Motor neuron (in vitro differentiated cells): ENCODE results near the gene RAB11A. TPM values are rescaled to one million over a fixed set of nuclear protein-coding genes. Genes with fewer than 3 reads are reported as not detected.

Experiments used
- ATAC-seq, 8 experiments: fragments of 200-7000 bp; cut with Tn5 transposase; replicated peaks in 6 of 8; 2 replicates each; pipeline ENCODE4 v1.8.0; 2021; ENCODE audit warnings: mild to moderate bottlenecking in 8 of 8, moderate library complexity in 8 of 8
- H3K27ac ChIP-seq, 2 donors: fragments of 250-450 bp; sonication (Bioruptor Pico); 2 replicates each; pipeline ENCODE4 v1.9.0; 2021; ENCODE audit warnings: antibody characterized with exemption in 2 of 2, mild to moderate bottlenecking in 2 of 2, moderate library complexity in 1 of 2
- H3K4me1 ChIP-seq, 2 donors: fragments of 250-450 bp; sonication (Bioruptor Pico); replicated peaks in 1 of 2; 2 replicates each; pipeline ENCODE4 v1.6.1; 2021; ENCODE audit warnings: antibody characterized with exemption in 2 of 2, mild to moderate bottlenecking in 2 of 2, moderate library complexity in 1 of 2
- H3K4me3 ChIP-seq, 5 donors: fragments of 250-450 bp; sonication (Bioruptor Pico); 2 replicates each; pipeline ENCODE4 v1.9.0; 2021; ENCODE audit warnings: antibody characterized with exemption in 5 of 5, mild to moderate bottlenecking in 5 of 5, moderate library complexity in 4 of 5
- WGBS, 10 experiments: fragments of 450-650 bp; shearing (Covaris generic); methylation state at CpG; one replicate each; pipeline ENCODE4 v1.0.0; 2022; 5-methylcytosine and 5-hydroxymethylcytosine counted together
- in situ Hi-C, 9 experiments: fragments of 400-800 bp; cut with MboI; loops; one replicate each; pipeline ENCODE4 v1.15.0; 2021; ENCODE audit warnings: low sequenced_read_pairs in 9 of 9, low pct_unique_long_range_greater_than_20kb in 2 of 9; ENCODE audit not compliant: unreplicated experiment in 9 of 9
- total RNA-seq, 8 experiments: library from RNA; unstranded; fragments of 300-600 nt; gene quantifications; 2 replicates each; pipeline versions ENCODE4 v1.2.3 to v1.2.4, GENCODE V29; 2022

RAB11A gene
- total RNA-seq, 8 experiments from 2014 or later: 111 to 174 (median 164) TPM

- no peak for ATAC-seq
- 83% methylated on average over 1 of the region's 3 CpGs; no CpG with 5 or more reads in 9 of the 10 experiments for WGBS, 10 experiments
These were observed 54.7 kb downstream of the RAB11A start for GRCh38 chr15:65924004-65924403.

GRCh38 chr15:65925338-65925737 is 56.0 kb downstream of the RAB11A start:
- WGBS, 10 experiments: 20 to 86% methylated on average over 1 of the region's 1 CpG; no CpG with 5 or more reads in 8 of the 10 experiments
- Histone ChIP-seq H3K4me1 (peaks cover 3 to 17% of the 10 kb centered on the region in 2 donors), H3K4me3 (no peak overlapping the region), H3K27ac (no peak overlapping the region)
- in situ Hi-C loops: no loop called here
- ATAC-seq: no peak

More at GRCh38 chr15:65924004-65924403, 54.7 kb downstream of the RAB11A start:
- H3K4me3 ChIP-seq: no peak overlapping the region
- in situ Hi-C loops: loop anchor here in 2 of 9 experiments (25.0 kb wide), 1 partner anchor 363 kb away; the partner anchor contains the start of gene DIS3L (in 2 of the 2)
- H3K4me1 ChIP-seq: peaks cover 5 to 22% of the 10 kb centered on the region in 2 donors
- no peak overlapping the region for H3K27ac ChIP-seq

GRCh38 chr15:65926459-65926858 is 57.2 kb downstream of the RAB11A start:
- Histone ChIP-seq H3K27ac (no peak overlapping the region), H3K4me3 (no peak overlapping the region), H3K4me1 (peaks cover 0 to 11% of the 10 kb centered on the region in 2 donors)
- in situ Hi-C loops: no loop called here
- ATAC-seq: no peak
- WGBS, 10 experiments: 83% methylated on average over 1 of the region's 1 CpG; no CpG with 5 or more reads in 9 of the 10 experiments

- ATAC-seq: no peak
- Histone ChIP-seq H3K4me3 (no peak overlapping the region), H3K27ac (no peak overlapping the region), H3K4me1 (peaks cover 0 to 7% of the 10 kb centered on the region in 2 donors)
- WGBS, 10 experiments: 78 to 89% (median 83%) methylated on average over 1 of the region's 1 CpG; no CpG with 5 or more reads in 5 of the 10 experiments
- in situ Hi-C loops: no loop called here
These were observed 57.6 kb downstream of the RAB11A start for GRCh38 chr15:65926899-65927298.

GRCh38 chr15:65927545-65927944 is 58.3 kb downstream of the RAB11A start:
- Histone ChIP-seq H3K27ac (no peak overlapping the region), H3K4me3 (no peak overlapping the region), H3K4me1 (peaks cover 0 to 3% of the 10 kb centered on the region in 2 donors)
- no peak for ATAC-seq
- 0 to 75% (median 20%) methylated on average over 1 to 2 of the region's 2 CpGs; no CpG with 5 or more reads in 5 of the 10 experiments for WGBS, 10 experiments
- in situ Hi-C loops: no loop called here

- Histone ChIP-seq H3K27ac (no peak overlapping the region), H3K4me1 (peaks cover 0 to 7% of the 10 kb centered on the region in 2 donors), H3K4me3 (no peak overlapping the region)
- WGBS, 10 experiments: 67 to 94% (median 73%) methylated on average over 1 to 5 of the region's 7 CpGs; no CpG with 5 or more reads in 6 of the 10 experiments
- no peak for ATAC-seq
- in situ Hi-C loops: no loop called here
These were observed 60.3 kb downstream of the RAB11A start for GRCh38 chr15:65929573-65929972.

- in situ Hi-C loops: no loop called here
- Histone ChIP-seq H3K27ac (no peak overlapping the region), H3K4me3 (no peak overlapping the region), H3K4me1 (peaks cover 0 to 7% of the 10 kb centered on the region in 2 donors)
- ATAC-seq: no peak
- WGBS, 10 experiments: 57 to 100% (median 100%) methylated on average over 1 of the region's 6 CpGs; no CpG with 5 or more reads in 7 of the 10 experiments
These were observed 60.8 kb downstream of the RAB11A start for GRCh38 chr15:65930134-65930533.

GRCh38 chr15:65931221-65931620 is 61.9 kb downstream of the RAB11A start:
- Histone ChIP-seq H3K4me3 (no peak overlapping the region), H3K4me1 (peaks cover 0 to 7% of the 10 kb centered on the region in 2 donors), H3K27ac (no peak overlapping the region)
- in situ Hi-C loops: no loop called here
- no peak for ATAC-seq
- 30 to 100% (median 73%) methylated on average over 1 to 4 of the region's 4 CpGs; no CpG with 5 or more reads in 4 of the 10 experiments for WGBS, 10 experiments

- no peak overlapping the region for H3K27ac ChIP-seq
- WGBS, 10 experiments: 33 to 100% (median 67%) methylated on average over 1 to 2 of the region's 2 CpGs; no CpG with 5 or more reads in 7 of the 10 experiments
- in situ Hi-C loops: no loop called here
- H3K4me1 ChIP-seq: peaks cover 0 to 7% of the 10 kb centered on the region in 2 donors
- ATAC-seq: no peak
- H3K4me3 ChIP-seq: no peak overlapping the region
These were observed 66.1 kb downstream of the RAB11A start for GRCh38 chr15:65935391-65935790.

GRCh38 chr15:65936282-65936681 is 67.0 kb downstream of the RAB11A start:
- peak in 1 of 8 experiments; percentile 41 for ATAC-seq
- no CpG with 5 or more reads among the region's 1 CpG for WGBS, 10 experiments
- in situ Hi-C loops: no loop called here
- no peak overlapping the region for H3K4me3 ChIP-seq
- peaks cover 0 to 3% of the 10 kb centered on the region in 2 donors for H3K4me1 ChIP-seq
- no peak overlapping the region for H3K27ac ChIP-seq

- Histone ChIP-seq H3K4me3 (no peak overlapping the region), H3K27ac (no peak overlapping the region), H3K4me1 (peaks cover under 1 to 3% of the 10 kb centered on the region in 2 donors)
- ATAC-seq: peak in 3 of 8 experiments; percentile 38 to 52 (median 44)
- in situ Hi-C loops: no loop called here
- 79 to 100% (median 100%) methylated on average over 1 to 2 of the region's 3 CpGs; no CpG with 5 or more reads in 3 of the 10 experiments for WGBS, 10 experiments
These were observed 67.8 kb downstream of the RAB11A start for GRCh38 chr15:65937054-65937453.

- 80% methylated on average over 1 of the region's 1 CpG; no CpG with 5 or more reads in 9 of the 10 experiments for WGBS, 10 experiments
- in situ Hi-C loops: no loop called here
These were observed 68.2 kb downstream of the RAB11A start for GRCh38 chr15:65937476-65937875.

GRCh38 chr15:65938604-65939003 is 69.3 kb downstream of the RAB11A start:
- Histone ChIP-seq H3K4me1 (peaks cover 3 to 8% of the 10 kb centered on the region in 2 donors), H3K4me3 (no peak overlapping the region), H3K27ac (no peak overlapping the region)
- WGBS, 10 experiments: 20 to 88% (median 78%) methylated on average over 1 to 4 of the region's 4 CpGs; no CpG with 5 or more reads in 3 of the 10 experiments
- in situ Hi-C loops: no loop called here
- ATAC-seq: no peak

More at GRCh38 chr15:65937476-65937875, 68.2 kb downstream of the RAB11A start:
- peak in 4 of 8 experiments; percentile 6 to 65 (median 56) for ATAC-seq
- Histone ChIP-seq H3K4me3 (no peak overlapping the region), H3K4me1 (peaks cover 5 to 6% of the 10 kb centered on the region in 2 donors), H3K27ac (no peak overlapping the region)
